Measurements from ENCODE around the gene UBE3D. TPM values are rescaled to one million over a fixed set of nuclear protein-coding genes. Genes with fewer than 3 reads are reported as not detected.
"Not testable (repeated sequence)": the region's sequence is repeated elsewhere in the genome, so short reads cannot be mapped to it uniquely, and the experiment has no call there.

Gene UBE3D
- total RNA-seq, 1 donor from 2014 or later = 10.3 TPM

- no peaks in the 10 kb centered on the region for H3K27me3 Mint-ChIP-seq (ENCODE audit: low read depth)
- peaks cover 40% of the 10 kb centered on the region for H3K36me3 Mint-ChIP-seq (ENCODE audit: low read depth)
These were observed 114.3 kb downstream of the UBE3D start for GRCh38 chr6:82951389-82951788.

DNA sequence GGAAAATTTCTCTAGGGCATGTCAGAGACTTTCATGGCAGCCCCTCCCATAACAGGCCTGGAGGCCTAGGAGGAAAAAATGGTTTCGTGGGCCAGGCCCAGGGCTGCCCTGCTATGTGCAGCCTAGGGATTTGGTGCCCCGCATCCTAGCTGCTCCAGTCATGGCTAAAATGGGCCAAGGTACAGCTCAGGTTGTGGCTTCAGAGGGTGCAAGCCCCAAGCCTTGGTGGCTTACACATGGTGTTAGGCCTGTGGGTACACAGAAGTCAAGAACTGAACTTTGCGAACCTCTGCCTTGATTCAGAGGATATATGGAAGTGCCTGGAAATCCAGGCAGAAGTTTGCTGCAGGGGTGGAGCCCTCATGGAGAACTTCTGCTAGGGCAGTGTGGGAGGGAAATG, 134.7 kb downstream of the UBE3D start:
- peaks cover 28% of the 10 kb centered on the region for H3K9me3 Mint-ChIP-seq
- not testable (repeated sequence) for H3K4me1 Mint-ChIP-seq; H3K4me3 Mint-ChIP-seq; DNase-seq (ENCODE audit: low read depth, low spot score); H3K27ac Mint-ChIP-seq (ENCODE audit: unreplicated experiment); H3K27me3 Mint-ChIP-seq (ENCODE audit: low read depth)
- H3K36me3 Mint-ChIP-seq (ENCODE audit: low read depth) = peaks cover 66% of the 10 kb centered on the region

More at GRCh38 chr6:82951389-82951788, 114.3 kb downstream of the UBE3D start:
- Mint-ChIP-seq H3K4me1 (no peaks in the 10 kb centered on the region), H3K27ac (ENCODE audit: unreplicated experiment) (no peak overlapping the region), H3K9me3 (peaks cover 9% of the 10 kb centered on the region), H3K4me3 (no peak overlapping the region)
- TF ChIP-seq CTCF (conservative IDR thresholded peaks at IDR 0.05) = no peak
- DNase-seq (ENCODE audit: low read depth, low spot score) = no peak

DNA sequence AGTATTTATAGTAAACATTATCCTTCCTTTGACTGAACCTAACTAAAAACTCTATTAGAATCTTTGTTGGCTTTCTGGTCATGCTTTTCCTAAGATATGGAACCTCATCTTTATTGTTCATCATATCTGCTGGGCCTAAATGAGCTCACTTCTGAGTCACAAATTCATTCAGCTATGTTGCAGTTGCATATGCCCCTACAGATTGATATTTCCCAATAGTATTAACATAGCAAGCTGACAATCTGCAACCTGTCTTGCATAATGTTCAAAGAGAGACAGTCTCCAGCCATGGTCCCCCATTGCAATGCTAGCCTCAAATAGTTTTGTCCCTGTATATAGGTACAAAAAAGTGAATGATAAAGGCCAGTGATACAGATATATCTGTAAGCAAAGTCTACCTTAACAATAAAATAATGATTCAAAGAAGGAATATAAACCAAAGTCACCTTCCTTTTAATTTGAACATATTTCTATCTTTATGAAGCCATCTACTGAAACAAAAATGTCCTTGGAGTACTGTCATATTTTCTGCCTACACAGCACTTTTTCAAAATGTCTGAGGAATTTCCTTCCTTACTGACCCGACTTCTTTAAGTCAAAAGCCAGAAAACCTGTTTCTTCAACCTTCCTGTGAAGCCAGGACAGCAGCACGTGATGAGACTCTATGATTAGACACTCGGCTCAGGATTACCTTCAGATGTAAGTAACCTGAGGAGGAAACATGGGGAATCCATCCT, 140.7 kb downstream of the UBE3D start:
- no peak for TF ChIP-seq CTCF (conservative IDR thresholded peaks at IDR 0.05)
- no peak for DNase-seq (ENCODE audit: low read depth, low spot score)
- H3K4me1 Mint-ChIP-seq = no peaks in the 10 kb centered on the region
- peaks cover 33% of the 10 kb centered on the region for H3K36me3 Mint-ChIP-seq (ENCODE audit: low read depth)
- H3K27me3 Mint-ChIP-seq (ENCODE audit: low read depth) = no peaks in the 10 kb centered on the region
- H3K27ac Mint-ChIP-seq (ENCODE audit: unreplicated experiment) = no peak overlapping the region
- H3K9me3 Mint-ChIP-seq = peaks cover 6% of the 10 kb centered on the region
- H3K4me3 Mint-ChIP-seq = no peak overlapping the region

GRCh38 chr6:82921258-82921657, 144.4 kb downstream of the UBE3D start:
- no peaks in the 10 kb centered on the region for H3K27me3 Mint-ChIP-seq (ENCODE audit: low read depth)

DNA sequence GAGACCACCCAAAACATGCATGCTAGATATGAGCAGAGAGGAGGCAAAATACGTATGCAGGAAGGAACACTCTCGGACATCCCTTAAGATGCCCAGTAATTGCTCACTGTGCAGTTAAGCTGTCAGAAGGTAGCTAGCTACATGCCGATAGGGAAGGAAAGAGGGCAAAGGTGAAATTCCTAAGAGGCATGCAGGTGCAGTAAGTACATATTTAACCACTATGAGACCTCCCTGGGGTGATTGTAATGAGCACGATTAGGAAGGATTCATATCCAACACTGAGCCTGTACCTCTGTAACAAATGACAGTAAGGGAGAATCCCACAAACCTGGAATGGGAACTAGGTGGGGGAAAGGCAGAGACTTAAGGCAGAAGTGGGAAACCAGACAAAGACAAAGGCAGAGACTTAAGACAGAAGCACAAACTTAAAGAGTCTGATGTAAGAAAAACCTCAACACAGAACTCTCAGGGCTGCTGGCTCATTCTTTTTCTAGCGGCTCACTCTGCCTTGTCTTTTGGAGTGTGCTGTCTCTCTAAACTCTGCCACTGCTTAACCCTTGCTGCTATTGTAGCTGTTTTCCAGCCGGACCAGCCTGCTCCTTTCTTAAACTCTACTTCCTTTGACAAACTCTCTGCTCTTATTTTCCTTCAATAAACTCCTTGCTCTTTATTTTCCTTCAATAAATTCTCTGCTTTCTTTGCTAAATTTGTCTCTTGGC, 148.1 kb downstream of the UBE3D start:
- Mint-ChIP-seq H3K27me3 (ENCODE audit: low read depth) (no peaks in the 10 kb centered on the region), H3K9me3 (peaks cover 8% of the 10 kb centered on the region), H3K27ac (ENCODE audit: unreplicated experiment) (no peak overlapping the region), H3K36me3 (ENCODE audit: low read depth) (peaks cover 17% of the 10 kb centered on the region), H3K4me1 (no peaks in the 10 kb centered on the region), H3K4me3 (no peak overlapping the region)
- no peak for TF ChIP-seq CTCF (conservative IDR thresholded peaks at IDR 0.05)
- no peak for DNase-seq (ENCODE audit: low read depth, low spot score)

More at GRCh38 chr6:82921258-82921657, 144.4 kb downstream of the UBE3D start:
- H3K9me3 Mint-ChIP-seq = peaks cover 10% of the 10 kb centered on the region
- no peak overlapping the region for H3K4me3 Mint-ChIP-seq
- DNase-seq (ENCODE audit: low read depth, low spot score) = no peak
- no peaks in the 10 kb centered on the region for H3K4me1 Mint-ChIP-seq
- TF ChIP-seq CTCF (conservative IDR thresholded peaks at IDR 0.05) = no peak
- no peak overlapping the region for H3K27ac Mint-ChIP-seq (ENCODE audit: unreplicated experiment)
- H3K36me3 Mint-ChIP-seq (ENCODE audit: low read depth) = peaks cover 22% of the 10 kb centered on the region

- H3K27ac Mint-ChIP-seq (ENCODE audit: unreplicated experiment) = no peak overlapping the region
These were observed 150.0 kb downstream of the UBE3D start for GRCh38 chr6:82915666-82916065.

More at GRCh38 chr6:82915666-82916065, 150.0 kb downstream of the UBE3D start:
- Mint-ChIP-seq H3K27me3 (ENCODE audit: low read depth) (no peaks in the 10 kb centered on the region), H3K36me3 (ENCODE audit: low read depth) (peaks cover 11% of the 10 kb centered on the region), H3K4me1 (peaks cover 16% of the 10 kb centered on the region), H3K4me3 (no peak overlapping the region), H3K9me3 (peaks cover 7% of the 10 kb centered on the region)
- no peak for TF ChIP-seq CTCF (conservative IDR thresholded peaks at IDR 0.05)
- DNase-seq (ENCODE audit: low read depth, low spot score) = no peak

Data from neural crest cell (in vitro differentiated cells).